IPS-18c (cell line): ENCODE data around the gene LRRC57.
A peak's percentile ranks its signal among the peaks of the same experiment; 100 is the strongest.
"Not testable (repeated sequence)": the region's sequence is repeated elsewhere in the genome, so short reads cannot be mapped to it uniquely, and the experiment has no call there.

Experiments
- H3K4me3 ChIP-seq: 2 replicates; pipeline ENCODE4 v1.7.0; 2013; ENCODE audit warnings: low read depth, mild to moderate bottlenecking, low read length, moderate library complexity; ENCODE audit not compliant: insufficient read depth
- H3K9me3 ChIP-seq: one replicate; pipeline ENCODE4 v1.6.1; 2013; ENCODE audit warnings: mild to moderate bottlenecking, low read length, moderate library complexity; ENCODE audit not compliant: control insufficient read depth, insufficient read depth

Gene LRRC57

GRCh38 chr15:42575188-42576039, 26.8 kb upstream of the LRRC57 start, which contains the start of gene STARD9:
Gene STARD9 (plus strand): TSS chr15:42575606. CDS start chr15:42575716, 110 bp downstream.
- Histone ChIP-seq H3K9me3 (no peaks in the 10 kb centered on the region), H3K4me3 (peak within 1 kb of the TSS; percentile 85)

GRCh38 chr15:42558739-42559138, 10.1 kb upstream of the LRRC57 start:
- H3K4me3 ChIP-seq, result no peak overlapping the region
- no peaks in the 10 kb centered on the region for H3K9me3 ChIP-seq

DNA sequence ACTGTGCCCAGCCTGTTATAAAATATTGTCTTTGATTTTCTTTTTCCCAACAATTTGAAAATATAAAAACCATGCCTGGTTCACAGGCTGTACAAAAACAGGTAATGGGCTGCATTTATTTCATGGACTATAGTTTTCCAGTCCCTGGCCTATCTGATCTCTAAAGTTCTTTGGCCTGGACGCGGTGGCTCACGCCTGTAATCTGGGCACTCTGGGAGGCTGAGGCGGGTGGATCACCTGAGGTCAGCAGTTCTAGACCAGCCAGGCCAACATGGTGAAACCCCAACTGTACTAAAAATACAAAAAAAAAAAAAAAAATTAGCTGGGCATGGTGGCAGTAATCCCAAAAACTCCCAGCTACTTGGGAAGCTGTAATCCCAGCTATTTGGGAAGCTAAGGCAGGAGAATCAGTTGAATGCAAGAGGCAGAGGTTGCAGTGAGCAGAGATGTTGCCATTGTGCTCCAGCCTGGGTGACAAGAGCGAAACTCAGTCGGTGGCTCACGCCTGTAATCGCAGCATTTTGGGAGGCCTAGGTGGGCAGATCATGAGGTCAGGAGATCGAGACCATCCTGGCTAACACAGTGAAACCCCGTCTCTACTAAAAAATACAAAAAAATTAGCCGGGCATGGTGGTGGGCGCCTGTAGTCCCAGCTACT, 8.1 kb upstream of the LRRC57 start:
- H3K4me3 ChIP-seq, result not testable (repeated sequence)

GRCh38 chr15:42553554-42553953, 5.0 kb upstream of the LRRC57 start:
- Histone ChIP-seq H3K4me3 (no peak overlapping the region), H3K9me3 (peaks cover 3% of the 10 kb centered on the region)

More for the DNA sequence above, 8.1 kb upstream of the LRRC57 start:
- not testable (repeated sequence) for H3K9me3 ChIP-seq

DNA sequence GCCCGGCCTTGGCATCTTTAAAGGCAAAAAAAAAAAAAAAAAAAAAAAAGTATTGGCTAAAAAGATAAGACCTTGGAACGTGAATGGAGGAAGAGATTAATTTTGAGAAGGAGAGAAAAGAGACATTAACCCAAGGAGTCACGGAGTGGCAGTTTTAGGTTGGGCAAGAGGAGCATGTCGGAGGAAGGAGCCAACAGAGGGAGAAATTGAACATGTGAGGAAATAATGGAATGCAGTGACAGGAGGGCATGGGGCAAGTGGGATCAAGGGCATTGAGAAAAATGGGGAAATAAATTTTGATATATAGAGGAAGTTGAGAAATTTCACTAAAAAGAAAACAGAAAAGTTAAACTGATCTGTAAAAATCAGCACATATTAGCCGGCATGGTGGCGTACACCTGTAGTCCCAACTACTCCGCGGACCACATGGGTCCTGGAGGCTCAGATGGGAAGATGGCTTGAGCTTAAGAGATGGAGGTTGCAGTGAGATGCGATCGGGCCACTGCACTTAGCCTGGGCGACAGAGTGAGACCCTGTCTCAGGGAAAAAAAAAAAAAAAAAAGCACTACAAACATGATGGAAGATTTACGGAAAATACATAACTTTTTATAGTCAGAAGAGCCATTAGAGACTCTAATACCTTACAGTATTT, 1.3 kb upstream of the LRRC57 start:
- peak overlapping the region; percentile 95; the same call in 1 of the 2 replicates for H3K4me3 ChIP-seq

DNA sequence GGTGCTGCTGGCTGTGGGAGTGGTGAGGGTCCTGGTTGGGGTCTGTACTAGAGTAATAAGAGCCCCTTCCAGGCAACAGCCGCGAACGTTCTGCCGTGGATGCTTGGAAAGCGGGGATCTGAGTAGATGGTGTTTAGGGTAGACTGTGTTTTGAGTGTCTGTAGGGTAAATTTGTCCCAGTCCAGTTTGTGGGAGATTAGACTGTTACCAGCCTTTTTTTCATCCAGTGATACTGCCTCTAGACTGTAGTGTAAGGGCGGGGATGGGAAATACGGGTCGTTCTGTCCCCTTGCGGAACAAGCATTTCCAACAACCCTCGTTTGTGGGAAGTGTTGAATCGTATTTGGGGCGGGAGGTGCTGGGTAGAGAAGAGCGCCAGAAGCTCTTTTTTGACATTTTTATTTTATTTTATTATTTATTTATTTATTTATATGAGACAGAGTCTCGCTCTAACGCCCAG, 469 bp upstream of the LRRC57 start:
- H3K4me3 ChIP-seq, result peak overlapping the region; percentile 95
- H3K9me3 ChIP-seq, result peaks cover 3% of the 10 kb centered on the region

More for the DNA sequence above, 1.3 kb upstream of the LRRC57 start:
- peaks cover 3% of the 10 kb centered on the region for H3K9me3 ChIP-seq

DNA sequence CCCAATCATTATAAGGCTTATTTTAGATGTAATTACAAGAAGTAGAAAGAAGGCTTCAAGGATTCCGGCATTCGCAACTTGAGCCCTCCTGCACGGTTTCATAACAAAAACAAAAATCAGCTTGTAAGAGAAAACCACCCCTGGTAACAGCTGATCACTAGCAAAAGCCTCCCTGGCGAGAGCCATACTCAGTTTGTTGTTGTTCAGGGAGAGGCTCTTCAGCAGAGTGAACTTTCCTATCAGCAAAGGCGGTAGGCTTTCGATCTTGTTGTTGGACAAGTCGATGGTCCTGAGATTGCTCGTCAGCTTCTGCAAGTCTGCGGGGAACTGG, 710 bp downstream of the LRRC57 start:
- peaks cover 3% of the 10 kb centered on the region for H3K9me3 ChIP-seq
- H3K4me3 ChIP-seq, result peak overlapping the region; percentile 95

DNA sequence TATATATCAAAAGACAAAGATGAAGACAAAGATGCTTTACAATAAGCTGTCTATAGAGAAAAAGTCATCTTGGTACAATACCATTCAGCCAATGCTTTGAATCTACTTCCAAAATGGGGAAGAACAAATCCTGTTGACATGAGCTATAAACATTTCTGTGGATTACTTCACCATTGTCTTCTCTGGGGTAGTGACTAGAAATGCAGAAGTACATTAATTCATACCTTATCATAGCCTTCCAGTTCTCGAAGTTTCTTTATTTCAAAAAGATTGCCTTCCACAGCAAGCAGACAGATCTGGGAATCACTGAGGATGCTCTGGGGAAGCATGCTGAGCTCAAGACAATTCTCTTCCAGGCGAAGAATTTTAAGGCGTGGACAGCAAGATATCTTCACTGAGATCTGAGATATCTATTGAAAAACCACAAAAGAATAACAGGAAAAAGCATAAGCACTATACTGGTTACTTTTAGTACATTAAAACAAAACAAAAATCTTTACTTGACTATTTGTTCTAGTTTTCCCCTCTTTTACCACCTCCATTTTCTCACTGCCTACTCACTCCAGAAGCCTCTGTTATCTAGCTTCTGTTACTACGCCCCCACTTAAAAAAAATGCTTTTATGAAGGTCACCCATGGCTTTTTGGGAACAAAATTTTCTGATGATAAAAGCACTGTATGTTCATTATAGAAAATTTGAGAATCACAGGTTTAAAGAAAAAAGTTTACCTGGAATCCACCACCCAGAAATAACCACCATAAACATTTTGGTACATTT, 3.6 kb downstream of the LRRC57 start:
- peaks cover 3% of the 10 kb centered on the region for H3K9me3 ChIP-seq
- H3K4me3 ChIP-seq, result no peak overlapping the region

DNA sequence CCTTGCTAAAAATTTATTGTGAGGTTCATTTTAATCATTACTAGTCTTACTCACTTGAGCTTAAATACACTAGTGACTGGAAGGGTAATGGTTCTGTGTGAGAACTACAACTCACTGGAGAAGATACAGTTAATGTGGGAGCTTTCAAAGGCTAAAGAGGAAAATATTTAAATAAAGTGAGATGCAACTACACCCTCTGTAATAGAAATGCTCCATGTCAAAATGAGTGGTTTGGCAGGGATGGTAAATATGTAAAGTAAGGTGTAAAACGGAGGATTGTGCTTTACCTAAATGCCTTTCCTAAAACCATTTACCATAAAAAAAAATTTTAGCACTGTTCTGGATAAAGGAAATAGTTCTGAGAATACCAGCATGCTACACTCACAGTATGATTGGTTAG, 15.3 kb downstream of the LRRC57 start:
- Histone ChIP-seq H3K9me3 (no peaks in the 10 kb centered on the region), H3K4me3 (no peak overlapping the region)

- H3K9me3 ChIP-seq, result no peaks in the 10 kb centered on the region
- no peak overlapping the region for H3K4me3 ChIP-seq
These were observed 19.6 kb downstream of the LRRC57 start for GRCh38 chr15:42528970-42529369.

GRCh38 chr15:42523331-42523730, 25.3 kb downstream of the LRRC57 start:
- no peaks in the 10 kb centered on the region for H3K9me3 ChIP-seq
- no peak overlapping the region for H3K4me3 ChIP-seq

- peaks cover 2% of the 10 kb centered on the region for H3K9me3 ChIP-seq
- no peak overlapping the region for H3K4me3 ChIP-seq
These were observed 37.6 kb downstream of the LRRC57 start for GRCh38 chr15:42511007-42511391.

DNA sequence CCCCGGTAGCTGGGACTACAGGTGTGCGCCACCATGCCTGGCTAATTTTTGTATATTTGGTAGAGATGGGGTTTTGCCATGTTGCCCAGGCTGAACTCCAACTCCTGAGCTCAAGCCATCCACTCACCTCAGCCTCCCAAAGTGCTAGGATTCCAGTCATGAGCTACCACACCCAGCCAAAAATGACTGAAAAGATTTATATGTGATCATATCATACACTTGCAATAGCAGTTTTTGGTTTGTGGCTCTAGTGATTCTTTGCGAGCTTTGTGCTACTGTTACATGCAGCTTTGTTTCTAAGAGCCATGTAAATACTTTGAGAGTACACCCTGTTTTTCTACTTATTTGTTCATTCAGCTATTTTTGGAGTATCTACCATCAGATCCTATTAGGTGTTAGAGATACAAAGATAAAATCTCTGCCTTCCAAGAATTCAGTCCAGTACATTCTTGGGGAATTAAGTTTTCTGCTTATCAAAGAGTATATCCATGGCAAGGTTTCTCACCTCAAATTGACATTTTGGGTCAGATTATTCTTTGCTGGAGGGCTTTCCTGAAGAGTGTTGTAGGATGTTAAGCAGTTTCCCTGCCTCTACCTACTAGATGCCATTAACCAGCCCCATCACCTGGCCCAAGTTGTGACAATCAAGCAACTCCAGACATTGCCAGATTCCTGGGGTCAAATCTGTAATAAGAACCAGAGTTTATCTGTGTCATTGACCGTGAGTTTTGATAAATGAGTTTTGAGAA, 38.2 kb downstream of the LRRC57 start:
- H3K9me3 ChIP-seq, result peaks cover 2% of the 10 kb centered on the region
- no peak overlapping the region for H3K4me3 ChIP-seq

- no peak overlapping the region for H3K4me3 ChIP-seq
- H3K9me3 ChIP-seq, result peaks cover 2% of the 10 kb centered on the region
These were observed 40.3 kb downstream of the LRRC57 start for GRCh38 chr15:42508263-42508690.

- Histone ChIP-seq H3K4me3 (no peak overlapping the region), H3K9me3 (peaks cover 2% of the 10 kb centered on the region)
These were observed 41.1 kb downstream of the LRRC57 start for GRCh38 chr15:42507514-42507913.

DNA sequence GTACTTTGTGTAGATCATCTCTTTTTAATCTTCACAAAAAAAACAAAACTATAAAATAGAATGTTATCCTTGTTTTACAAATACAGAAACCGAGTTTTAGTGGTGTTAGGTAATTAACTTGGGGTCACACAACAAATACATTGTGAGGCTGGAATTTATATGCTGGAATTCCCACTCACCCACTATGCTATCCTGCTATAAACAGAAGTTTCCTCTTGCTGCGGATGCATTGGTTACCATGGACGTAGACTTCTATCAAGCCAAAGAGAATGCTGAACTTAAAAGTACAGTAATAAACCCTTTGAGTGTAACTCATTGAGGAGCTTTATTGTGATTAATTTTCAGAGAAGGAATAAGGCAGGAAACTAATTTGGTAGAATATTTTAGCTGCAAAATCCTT, 44.0 kb downstream of the LRRC57 start:
- Histone ChIP-seq H3K4me3 (no peak overlapping the region), H3K9me3 (peaks cover 2% of the 10 kb centered on the region)
